HCT116 (cell line): ENCODE results near the gene DICER1. TPM values are rescaled to one million over a fixed set of nuclear protein-coding genes. Genes with fewer than 3 reads are reported as not detected.

ENCODE experiments used
- ATAC-seq: fragments of 200-7000 bp; cut with Tn5 transposase; 2 replicates; pipeline ENCODE4 v1.9.1; 2020; ENCODE audit warnings: mild to moderate bottlenecking, moderate library complexity
- BruUV-seq: library from RNA; stranded (reverse); fragments of 400-500 nt; replicated peaks from 2 replicates; lab custom pipeline; 2021; lab: Mats Ljungman, UMichigan
- CTCF ChIA-PET: fragments of 300-600 bp; sonication (Branson Sonifier 250); formaldehyde crosslinking; loops from one replicate; lab custom pipeline; 2021; ENCODE audit warnings: antibody characterized with exemption; lab: Charles Lee
- POLR2A ChIA-PET: fragments of 300-600, 350-600 bp; sonication (Branson Sonifier 250); formaldehyde crosslinking; loops from one replicate; lab custom pipeline; 2021; ENCODE audit warnings: antibody characterized with exemption; lab: Charles Lee
- RAD21 ChIA-PET, 2 experiments: fragments of 300-600 bp; sonication (Branson Sonifier 250); formaldehyde crosslinking; loops; one replicate each; lab custom pipeline; 2023; ENCODE audit warnings: low total read pairs in 2 of 2; ENCODE audit not compliant: uncharacterized antibody in 2 of 2, unreplicated experiment in 2 of 2, low non-redundant PET in 1 of 2; lab: Charles Lee
- DNase-seq: peaks from one replicate; pipeline ENCODE4 v3.0.0-alpha.2; 2010; ENCODE audit warnings: low read depth, low spot score
- H2AFZ ChIP-seq: fragments of 200-600 bp; shearing (Covaris generic), sonication (generic); 2 replicates; pipeline ENCODE4 v1.6.1; 2017; ENCODE audit warnings: low read depth, mixed run types, mixed read lengths, antibody characterized with exemption, low read length; ENCODE audit not compliant: poor library complexity, severe bottlenecking
- H3K27ac ChIP-seq: 2 replicates; pipeline ENCODE4 v1.5.1; 2012; ENCODE audit warnings: low read depth, low read length
- H3K27me3 ChIP-seq: fragments of 200-600 bp; sonication (generic); 2 replicates; pipeline ENCODE4 v1.6.1; 2016; ENCODE audit warnings: mixed run types, low read length, mixed read lengths; ENCODE audit not compliant: insufficient read depth
- H3K36me3 ChIP-seq, 2 experiments: fragments of 200-500 bp in 1 of 2; fragments of 200-600 bp in 1 of 2; sonication (Bioruptor generic) in 1 of 2; sonication (generic) in 1 of 2; 2 replicates each; pipeline versions ENCODE4 v1.5.1 to v1.6.1; 2014 to 2016; ENCODE audit warnings: low read length in 2 of 2, inconsistent platforms in 1 of 2, mixed read lengths in 1 of 2, mixed run types in 1 of 2; ENCODE audit not compliant: insufficient read depth in 2 of 2, control insufficient read depth in 1 of 2
- H3K4me1 ChIP-seq, 2 experiments: fragments of 200-600 bp in 1 of 2; sonication (generic) in 1 of 2; 2 replicates each; pipeline versions ENCODE4 v1.5.1 to v1.6.1; 2012 to 2017; ENCODE audit warnings: low read length in 2 of 2, inconsistent platforms in 1 of 2, mild to moderate bottlenecking in 1 of 2, mixed read lengths in 1 of 2, mixed run types in 1 of 2, moderate library complexity in 1 of 2; ENCODE audit not compliant: insufficient read depth in 2 of 2, control insufficient read depth in 1 of 2
- H3K4me2 ChIP-seq: fragments of 200-600 bp; sonication (generic); 2 replicates; pipeline ENCODE4 v1.6.1; 2017; ENCODE audit warnings: mixed run types, low read length, mixed read lengths
- H3K4me3 ChIP-seq, 2 experiments: fragments of 200-600 bp in 1 of 2; sonication (generic) in 1 of 2; replicated peaks in 1 of 2; 2 replicates each; pipeline ENCODE4 v1.5.1; 2011 to 2016; ENCODE audit warnings: low read length in 2 of 2, control low read depth in 1 of 2, low read depth in 1 of 2, mild to moderate bottlenecking in 1 of 2, mixed read lengths in 1 of 2, mixed run types in 1 of 2
- H3K79me2 ChIP-seq: fragments of 200-600 bp; sonication (generic); 2 replicates; pipeline ENCODE4 v1.6.1; 2017; ENCODE audit warnings: mild to moderate bottlenecking, mixed run types, low read length, moderate library complexity, mixed read lengths; ENCODE audit not compliant: insufficient read depth
- H3K9ac ChIP-seq: fragments of 200-600 bp; sonication (generic); 2 replicates; pipeline ENCODE4 v1.6.1; 2016; ENCODE audit warnings: low read length, mixed read lengths
- H3K9me2 ChIP-seq: fragments of 200-600 bp; sonication (generic), shearing (Covaris generic); 2 replicates; pipeline ENCODE4 v1.6.1; 2017; ENCODE audit warnings: mixed run types, mild to moderate bottlenecking, moderate library complexity; ENCODE audit not compliant: insufficient read depth
- H3K9me3 ChIP-seq, 2 experiments: fragments of 200-500 bp in 1 of 2; fragments of 200-600 bp in 1 of 2; sonication (Bioruptor generic) in 1 of 2; sonication (generic) in 1 of 2; 2 replicates each; pipeline ENCODE4 v1.6.1; 2014 to 2017; ENCODE audit warnings: low read length in 2 of 2, mixed read lengths in 2 of 2, inconsistent platforms in 1 of 2, low read depth in 1 of 2, mild to moderate bottlenecking in 1 of 2, mixed run types in 1 of 2, moderate library complexity in 1 of 2; ENCODE audit not compliant: control insufficient read depth in 1 of 2, insufficient read depth in 1 of 2
- H4K20me1 ChIP-seq: fragments of 200-600 bp; sonication (generic), shearing (Covaris generic); 2 replicates; pipeline ENCODE4 v1.6.1; 2017; ENCODE audit warnings: mixed run types, mild to moderate bottlenecking, moderate library complexity; ENCODE audit not compliant: insufficient read depth
- CTCF ChIP-seq, 3 experiments: fragments of 200-600 bp in 1 of 3; sonication (generic) in 1 of 3; IDR thresholded peaks in 2 of 3; conservative IDR thresholded peaks in 1 of 3; 2 replicates each; pipeline ENCODE4 v1.5.1; 2012 to 2017; ENCODE audit warnings: low read depth in 2 of 3, low read length in 2 of 3, antibody characterized with exemption in 1 of 3, borderline replicate concordance in 1 of 3, control low read depth in 1 of 3, mild to moderate bottlenecking in 1 of 3, mixed read lengths in 1 of 3, mixed run types in 1 of 3, moderate library complexity in 1 of 3; ENCODE audit not compliant: insufficient read depth in 1 of 3
- POLR2A ChIP-seq: IDR thresholded peaks from 2 replicates; pipeline ENCODE4 v1.7.0; 2011; ENCODE audit warnings: borderline replicate concordance; ENCODE audit not compliant: insufficient read depth, insufficient read length; ENCODE audit errors: extremely low read depth
- RAD21 ChIP-seq: IDR thresholded peaks from 2 replicates; pipeline ENCODE4 v1.6.1; 2012; ENCODE audit warnings: low read depth, mild to moderate bottlenecking
- SIN3A ChIP-seq: IDR thresholded peaks from 2 replicates; pipeline ENCODE4 v1.6.1; 2012; ENCODE audit warnings: low read depth
- YY1 ChIP-seq: IDR thresholded peaks from 2 replicates; pipeline ENCODE4 v1.6.1; 2011; ENCODE audit warnings: low read length, low read depth, moderate library complexity, mild to moderate bottlenecking; ENCODE audit not compliant: insufficient replicate concordance; ENCODE audit errors: extremely low read depth
- ZFX ChIP-seq: fragments of 450-650 bp; IDR thresholded peaks from 2 replicates; pipeline ENCODE4 v1.6.1; 2017
- ZNF274 ChIP-seq: fragments of 200-500 bp; sonication (Bioruptor generic); IDR thresholded peaks from 2 replicates; pipeline ENCODE4 v1.6.1; 2014; ENCODE audit warnings: mild to moderate bottlenecking, low read depth, low read length, inconsistent platforms
- intact Hi-C: fragments of 100-400 bp; cut with micrococcal nuclease; formaldehyde crosslinking; loops from 2 replicates; pipeline ENCODE4 v1.10.0; 2022
- total RNA-seq: library from RNA; stranded (reverse); gene quantifications from one replicate; pipeline ENCODE4 v1.2.1, GENCODE V29; 2021; ENCODE audit not compliant: unreplicated experiment

DICER1 gene
- total RNA-seq, 1 experiment from 2014 or later, result 38.6 TPM

GRCh38 chr14:95071649-95072280 lies 85.6 kb downstream of the DICER1 start:
- H3K79me2 ChIP-seq, result no peaks in the 10 kb centered on the region
- H2AFZ ChIP-seq, result no peak overlapping the region
- no peak overlapping the region for H3K9ac ChIP-seq
- H3K9me2 ChIP-seq, result no peaks in the 10 kb centered on the region
- TF ChIP-seq POLR2A (no peak), RAD21 (no peak), SIN3A (no peak), YY1 (no peak), ZNF274 (no peak), ZFX (no peak), CTCF (IDR thresholded peaks at IDR 0.05 in 2 of 3, conservative IDR thresholded peaks at IDR 0.05 in 1 of 3; ENCODE audit: borderline replicate concordance in 1 of 3, insufficient read depth in 1 of 3, low read depth in 2 of 3, low read length in 2 of 3) (no peak)
- TF ChIP-seq, all 23 proteins: peak for 0
- H3K4me2 ChIP-seq, result no peak overlapping the region
- intact Hi-C loops, result no loop called here
- ChIA-PET POLR2A (no interaction called here), CTCF (no interaction called here), RAD21 (no interaction called here)
- no peak overlapping the region for H3K27ac ChIP-seq
- H3K9me3 ChIP-seq, result no peaks in the 10 kb centered on the region
- H3K27me3 ChIP-seq, result no peaks in the 10 kb centered on the region
- BruUV-seq, result no TSS peak
- H3K36me3 ChIP-seq, result no peaks in the 10 kb centered on the region
- H4K20me1 ChIP-seq, result no peaks in the 10 kb centered on the region
- no peak for DNase-seq
- no peaks in the 10 kb centered on the region for H3K4me1 ChIP-seq
- no peak for ATAC-seq
- no peak overlapping the region for H3K4me3 ChIP-seq
